GM23338 (cell line): ENCODE results near the gene PPIF. TPM values are rescaled to one million over a fixed set of nuclear protein-coding genes. Genes with fewer than 3 reads are reported as not detected.

Experiments
- ATAC-seq: fragments of 200-7000 bp; cut with Tn5 transposase; 3 replicates; pipeline ENCODE4 v1.9.1; 2020
- DNase-seq: peaks from one replicate; pipeline ENCODE4 v3.0.0-alpha.2; 2015; ENCODE audit warnings: low spot score
- H2AFZ ChIP-seq: fragments of 200-600 bp; sonication (generic); 2 replicates; pipeline ENCODE4 v1.8.0; 2016; ENCODE audit warnings: antibody characterized with exemption, mild to moderate bottlenecking, moderate library complexity
- H3F3A ChIP-seq: fragments of 200-600 bp; sonication (generic); replicated peaks from 2 replicates; pipeline ENCODE4 v1.8.0; 2017; ENCODE audit warnings: antibody characterized with exemption, mixed run types, low read depth
- H3K27ac ChIP-seq: fragments of 200-600 bp; sonication (generic); 2 replicates; pipeline ENCODE4 v1.6.1; 2016; ENCODE audit warnings: low read depth
- H3K27me3 ChIP-seq: fragments of 200-600 bp; sonication (generic); 2 replicates; pipeline ENCODE4 v1.8.0; 2016; ENCODE audit warnings: mild to moderate bottlenecking, mixed run types, moderate library complexity; ENCODE audit not compliant: insufficient read depth
- H3K36me3 ChIP-seq: fragments of 200-600 bp; sonication (generic); 2 replicates; pipeline ENCODE4 v1.8.0; 2016; ENCODE audit warnings: mild to moderate bottlenecking; ENCODE audit not compliant: insufficient read depth
- H3K4me1 ChIP-seq: fragments of 200-600 bp; sonication (generic); 2 replicates; pipeline ENCODE4 v1.8.0; 2016; ENCODE audit warnings: mild to moderate bottlenecking, moderate library complexity; ENCODE audit not compliant: insufficient read depth
- H3K4me2 ChIP-seq: fragments of 200-600 bp; sonication (generic); 2 replicates; pipeline ENCODE4 v1.7.1; 2017; ENCODE audit warnings: mixed run types
- H3K4me3 ChIP-seq: fragments of 200-600 bp; sonication (generic); 2 replicates; pipeline ENCODE4 v1.6.1; 2016; ENCODE audit warnings: mixed run types
- H3K79me2 ChIP-seq: fragments of 200-600 bp; sonication (generic); replicated peaks from 2 replicates; pipeline ENCODE4 v1.8.0; 2017; ENCODE audit warnings: mild to moderate bottlenecking; ENCODE audit not compliant: insufficient read depth
- H3K9me2 ChIP-seq: fragments of 200-600 bp; sonication (generic); 2 replicates; pipeline ENCODE4 v1.8.0; 2017; ENCODE audit not compliant: insufficient read depth
- H4K20me1 ChIP-seq: fragments of 200-600 bp; sonication (generic); replicated peaks from 2 replicates; pipeline ENCODE4 v1.8.0; 2017; ENCODE audit warnings: mild to moderate bottlenecking; ENCODE audit not compliant: insufficient read depth
- H3K27ac Mint-ChIP-seq: 2 replicates; pipeline ENCODE4 v1.8.0; 2020; ENCODE audit warnings: inconsistent platforms, mild to moderate bottlenecking, moderate library complexity, mixed read lengths
- H3K27me3 Mint-ChIP-seq: 3 replicates; pipeline ENCODE4 v1.8.0; 2022; ENCODE audit warnings: low read depth, mild to moderate bottlenecking, moderate library complexity, mixed read lengths, inconsistent platforms; ENCODE audit not compliant: insufficient read depth, poor library complexity
- H3K36me3 Mint-ChIP-seq: 3 replicates; pipeline ENCODE4 v1.8.0; 2021; ENCODE audit warnings: low read depth, mild to moderate bottlenecking, inconsistent platforms, moderate library complexity, mixed read lengths
- H3K4me1 Mint-ChIP-seq: 3 replicates; pipeline ENCODE4 v1.8.0; 2020; ENCODE audit warnings: mild to moderate bottlenecking, inconsistent platforms, mixed read lengths
- H3K4me3 Mint-ChIP-seq: 3 replicates; pipeline ENCODE4 v1.8.0; 2021; ENCODE audit warnings: moderate library complexity, mild to moderate bottlenecking, inconsistent platforms, mixed read lengths
- H3K9me3 Mint-ChIP-seq: 3 replicates; pipeline ENCODE4 v1.8.0; 2020; ENCODE audit warnings: moderate library complexity, mild to moderate bottlenecking, inconsistent platforms, mixed read lengths
- CREB1 ChIP-seq: fragments of 250-450 bp; sonication (Bioruptor Pico); IDR thresholded peaks from 2 replicates; pipeline ENCODE4 v1.5.0; 2020; ENCODE audit warnings: low read depth, mild to moderate bottlenecking, moderate library complexity
- ETS1 ChIP-seq: IDR thresholded peaks from 2 replicates; pipeline ENCODE4 v1.6.1; 2016; ENCODE audit warnings: antibody characterized with exemption
- EZH2 ChIP-seq: fragments of 200-600 bp; sonication (generic); IDR thresholded peaks from one replicate; pipeline ENCODE4 v1.8.0; 2017; ENCODE audit warnings: antibody characterized with exemption, mild to moderate bottlenecking, low read depth; ENCODE audit not compliant: unreplicated experiment
- EZH2phosphoT487 ChIP-seq: fragments of 200-600 bp; sonication (generic); IDR thresholded peaks from one replicate; pipeline ENCODE4 v1.8.1; 2018; ENCODE audit warnings: antibody characterized with exemption; ENCODE audit not compliant: unreplicated experiment
- JUNB ChIP-seq: IDR thresholded peaks from one replicate; pipeline ENCODE4 v1.6.1; 2016; ENCODE audit warnings: antibody characterized with exemption; ENCODE audit not compliant: unreplicated experiment
- NANOG ChIP-seq: IDR thresholded peaks from 2 replicates; pipeline ENCODE4 v1.6.1; 2016; ENCODE audit warnings: antibody characterized with exemption, borderline replicate concordance
- ZNF114 ChIP-seq: fragments of 250-450 bp; sonication (Bioruptor Pico); IDR thresholded peaks from 2 replicates; pipeline ENCODE4 v1.5.0; 2020; ENCODE audit warnings: mild to moderate bottlenecking, moderate library complexity
- polyA plus RNA-seq: library from polyadenylated mRNA; unstranded; fragments of >200 nt; fragmentation: Nextera tagmentation; extraction: Ambion mirVana; gene quantifications from 2 replicates; pipeline ENCODE4 v1.2.1, GENCODE V29; 2016
- total RNA-seq: library from RNA; depleted of rRNA; stranded (reverse); fragments of >200 nt; shearing (Covaris generic); gene quantifications from 2 replicates; pipeline ENCODE4 v1.2.3, GENCODE V29; 2014
- TF ChIP-seq, protein P1 (sequence below): IDR thresholded peaks from one replicate; pipeline ENCODE4 v1.6.1; 2018; ENCODE audit warnings: antibody characterized with exemption; ENCODE audit not compliant: unreplicated experiment
- TF ChIP-seq, protein P2 (sequence below): fragments of 250-450 bp; sonication (Bioruptor Pico); IDR thresholded peaks from 2 replicates; pipeline ENCODE4 v1.5.0; 2020; ENCODE audit warnings: mild to moderate bottlenecking, moderate library complexity

Gene PPIF
- total and polyA plus RNA-seq, 2 experiments from 2014 or later: 32.1 to 43.6 TPM

- TF ChIP-seq ETS1: no peak
- TF ChIP-seq ZNF114 (CRISPR knock-in tag): no peak
- TF ChIP-seq, protein P1, sequence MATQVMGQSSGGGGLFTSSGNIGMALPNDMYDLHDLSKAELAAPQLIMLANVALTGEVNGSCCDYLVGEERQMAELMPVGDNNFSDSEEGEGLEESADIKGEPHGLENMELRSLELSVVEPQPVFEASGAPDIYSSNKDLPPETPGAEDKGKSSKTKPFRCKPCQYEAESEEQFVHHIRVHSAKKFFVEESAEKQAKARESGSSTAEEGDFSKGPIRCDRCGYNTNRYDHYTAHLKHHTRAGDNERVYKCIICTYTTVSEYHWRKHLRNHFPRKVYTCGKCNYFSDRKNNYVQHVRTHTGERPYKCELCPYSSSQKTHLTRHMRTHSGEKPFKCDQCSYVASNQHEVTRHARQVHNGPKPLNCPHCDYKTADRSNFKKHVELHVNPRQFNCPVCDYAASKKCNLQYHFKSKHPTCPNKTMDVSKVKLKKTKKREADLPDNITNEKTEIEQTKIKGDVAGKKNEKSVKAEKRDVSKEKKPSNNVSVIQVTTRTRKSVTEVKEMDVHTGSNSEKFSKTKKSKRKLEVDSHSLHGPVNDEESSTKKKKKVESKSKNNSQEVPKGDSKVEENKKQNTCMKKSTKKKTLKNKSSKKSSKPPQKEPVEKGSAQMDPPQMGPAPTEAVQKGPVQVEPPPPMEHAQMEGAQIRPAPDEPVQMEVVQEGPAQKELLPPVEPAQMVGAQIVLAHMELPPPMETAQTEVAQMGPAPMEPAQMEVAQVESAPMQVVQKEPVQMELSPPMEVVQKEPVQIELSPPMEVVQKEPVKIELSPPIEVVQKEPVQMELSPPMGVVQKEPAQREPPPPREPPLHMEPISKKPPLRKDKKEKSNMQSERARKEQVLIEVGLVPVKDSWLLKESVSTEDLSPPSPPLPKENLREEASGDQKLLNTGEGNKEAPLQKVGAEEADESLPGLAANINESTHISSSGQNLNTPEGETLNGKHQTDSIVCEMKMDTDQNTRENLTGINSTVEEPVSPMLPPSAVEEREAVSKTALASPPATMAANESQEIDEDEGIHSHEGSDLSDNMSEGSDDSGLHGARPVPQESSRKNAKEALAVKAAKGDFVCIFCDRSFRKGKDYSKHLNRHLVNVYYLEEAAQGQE: no peak
Measured at GRCh38 chr10:79358811-79359210, 11.5 kb downstream of the PPIF start (continued).

DNA sequence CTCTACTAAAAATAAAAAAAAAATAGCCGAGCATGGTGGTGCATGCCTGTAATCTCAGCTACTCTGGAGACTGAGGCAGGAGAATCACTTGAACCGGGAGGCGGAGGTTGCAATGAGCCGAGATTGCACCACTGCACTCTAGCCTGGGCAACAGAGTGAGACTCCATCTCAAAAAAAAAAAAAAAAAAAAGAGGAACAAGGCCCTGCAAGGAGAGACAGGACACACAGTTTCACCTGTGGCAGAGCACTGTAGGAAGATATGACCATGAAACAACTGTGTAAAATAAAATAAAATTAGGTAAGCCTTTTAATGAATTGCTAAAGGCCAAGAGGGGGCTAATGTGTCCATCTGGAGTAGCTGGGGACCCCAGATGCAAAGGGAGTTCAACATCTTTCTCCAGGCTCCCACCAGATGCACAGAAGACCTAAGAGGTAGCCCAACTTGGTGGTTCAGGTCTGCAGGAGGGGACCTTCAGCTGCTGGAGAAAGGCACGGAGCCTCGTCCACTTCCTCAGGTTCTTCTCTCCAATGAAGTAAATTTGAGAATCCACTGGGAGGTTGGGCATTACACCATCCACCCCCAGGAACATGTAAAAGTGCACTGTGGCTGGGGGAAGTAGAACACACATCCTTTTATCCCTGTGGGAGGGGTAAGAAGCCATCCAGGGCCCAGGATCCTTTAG lies 12.7 kb downstream of the PPIF start:
- no peaks in the 10 kb centered on the region for H3K4me1 Mint-ChIP-seq
- Histone ChIP-seq H3K9me2 (no peaks in the 10 kb centered on the region), H3K36me3 (no peaks in the 10 kb centered on the region), H3F3A (no peaks in the 10 kb centered on the region), H3K4me1 (no peaks in the 10 kb centered on the region), H4K20me1 (peaks cover 8% of the 10 kb centered on the region; the same call in 1 of the 2 replicates), H3K4me3 (no peak overlapping the region), H3K27ac (no peak overlapping the region), H3K27me3 (no peaks in the 10 kb centered on the region), H2AFZ (no peak overlapping the region), H3K4me2 (no peak overlapping the region), H3K79me2 (no peaks in the 10 kb centered on the region)
- no peak for ATAC-seq
- no peak overlapping the region for H3K27ac Mint-ChIP-seq
- H3K4me3 Mint-ChIP-seq: no peak overlapping the region
- no peaks in the 10 kb centered on the region; the same call in 2 of the 3 replicates for H3K9me3 Mint-ChIP-seq
- H3K36me3 Mint-ChIP-seq: peaks cover 23% of the 10 kb centered on the region; the same call in 2 of the 3 replicates
- H3K27me3 Mint-ChIP-seq: peaks cover 5% of the 10 kb centered on the region
- DNase-seq: no peak
- no peak for TF ChIP-seq JUNB
- TF ChIP-seq, protein P1: no peak
- no peak for TF ChIP-seq EZH2phosphoT487
- TF ChIP-seq CREB1: no peak
- TF ChIP-seq, protein P2, sequence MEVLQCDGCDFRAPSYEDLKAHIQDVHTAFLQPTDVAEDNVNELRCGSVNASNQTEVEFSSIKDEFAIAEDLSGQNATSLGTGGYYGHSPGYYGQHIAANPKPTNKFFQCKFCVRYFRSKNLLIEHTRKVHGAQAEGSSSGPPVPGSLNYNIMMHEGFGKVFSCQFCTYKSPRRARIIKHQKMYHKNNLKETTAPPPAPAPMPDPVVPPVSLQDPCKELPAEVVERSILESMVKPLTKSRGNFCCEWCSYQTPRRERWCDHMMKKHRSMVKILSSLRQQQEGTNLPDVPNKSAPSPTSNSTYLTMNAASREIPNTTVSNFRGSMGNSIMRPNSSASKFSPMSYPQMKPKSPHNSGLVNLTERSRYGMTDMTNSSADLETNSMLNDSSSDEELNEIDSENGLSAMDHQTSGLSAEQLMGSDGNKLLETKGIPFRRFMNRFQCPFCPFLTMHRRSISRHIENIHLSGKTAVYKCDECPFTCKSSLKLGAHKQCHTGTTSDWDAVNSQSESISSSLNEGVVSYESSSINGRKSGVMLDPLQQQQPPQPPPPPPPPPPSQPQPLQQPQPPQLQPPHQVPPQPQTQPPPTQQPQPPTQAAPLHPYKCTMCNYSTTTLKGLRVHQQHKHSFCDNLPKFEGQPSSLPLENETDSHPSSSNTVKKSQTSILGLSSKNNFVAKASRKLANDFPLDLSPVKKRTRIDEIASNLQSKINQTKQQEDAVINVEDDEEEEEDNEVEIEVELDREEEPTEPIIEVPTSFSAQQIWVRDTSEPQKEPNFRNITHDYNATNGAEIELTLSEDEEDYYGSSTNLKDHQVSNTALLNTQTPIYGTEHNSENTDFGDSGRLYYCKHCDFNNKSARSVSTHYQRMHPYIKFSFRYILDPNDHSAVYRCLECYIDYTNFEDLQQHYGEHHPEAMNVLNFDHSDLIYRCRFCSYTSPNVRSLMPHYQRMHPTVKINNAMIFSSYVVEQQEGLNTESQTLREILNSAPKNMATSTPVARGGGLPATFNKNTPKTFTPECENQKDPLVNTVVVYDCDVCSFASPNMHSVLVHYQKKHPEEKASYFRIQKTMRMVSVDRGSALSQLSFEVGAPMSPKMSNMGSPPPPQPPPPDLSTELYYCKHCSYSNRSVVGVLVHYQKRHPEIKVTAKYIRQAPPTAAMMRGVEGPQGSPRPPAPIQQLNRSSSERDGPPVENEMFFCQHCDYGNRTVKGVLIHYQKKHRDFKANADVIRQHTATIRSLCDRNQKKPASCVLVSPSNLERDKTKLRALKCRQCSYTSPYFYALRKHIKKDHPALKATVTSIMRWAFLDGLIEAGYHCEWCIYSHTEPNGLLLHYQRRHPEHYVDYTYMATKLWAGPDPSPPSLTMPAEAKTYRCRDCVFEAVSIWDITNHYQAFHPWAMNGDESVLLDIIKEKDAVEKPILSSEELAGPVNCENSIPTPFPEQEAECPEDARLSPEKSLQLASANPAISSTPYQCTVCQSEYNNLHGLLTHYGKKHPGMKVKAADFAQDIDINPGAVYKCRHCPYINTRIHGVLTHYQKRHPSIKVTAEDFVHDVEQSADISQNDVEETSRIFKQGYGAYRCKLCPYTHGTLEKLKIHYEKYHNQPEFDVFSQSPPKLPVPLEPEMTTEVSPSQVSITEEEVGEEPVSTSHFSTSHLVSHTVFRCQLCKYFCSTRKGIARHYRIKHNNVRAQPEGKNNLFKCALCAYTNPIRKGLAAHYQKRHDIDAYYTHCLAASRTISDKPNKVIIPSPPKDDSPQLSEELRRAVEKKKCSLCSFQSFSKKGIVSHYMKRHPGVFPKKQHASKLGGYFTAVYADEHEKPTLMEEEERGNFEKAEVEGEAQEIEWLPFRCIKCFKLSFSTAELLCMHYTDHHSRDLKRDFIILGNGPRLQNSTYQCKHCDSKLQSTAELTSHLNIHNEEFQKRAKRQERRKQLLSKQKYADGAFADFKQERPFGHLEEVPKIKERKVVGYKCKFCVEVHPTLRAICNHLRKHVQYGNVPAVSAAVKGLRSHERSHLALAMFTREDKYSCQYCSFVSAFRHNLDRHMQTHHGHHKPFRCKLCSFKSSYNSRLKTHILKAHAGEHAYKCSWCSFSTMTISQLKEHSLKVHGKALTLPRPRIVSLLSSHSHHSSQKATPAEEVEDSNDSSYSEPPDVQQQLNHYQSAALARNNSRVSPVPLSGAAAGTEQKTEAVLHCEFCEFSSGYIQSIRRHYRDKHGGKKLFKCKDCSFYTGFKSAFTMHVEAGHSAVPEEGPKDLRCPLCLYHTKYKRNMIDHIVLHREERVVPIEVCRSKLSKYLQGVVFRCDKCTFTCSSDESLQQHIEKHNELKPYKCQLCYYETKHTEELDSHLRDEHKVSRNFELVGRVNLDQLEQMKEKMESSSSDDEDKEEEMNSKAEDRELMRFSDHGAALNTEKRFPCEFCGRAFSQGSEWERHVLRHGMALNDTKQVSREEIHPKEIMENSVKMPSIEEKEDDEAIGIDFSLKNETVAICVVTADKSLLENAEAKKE (CRISPR knock-in tag): no peak
- no peak for TF ChIP-seq EZH2
- TF ChIP-seq NANOG: no peak
- TF ChIP-seq ZNF114 (CRISPR knock-in tag): no peak
